GM12801 (cell line): Measurements from ENCODE around the gene CACNA2D3.

ENCODE experiments used
- TF ChIP-seq, protein P1 (sequence below): IDR thresholded peaks from one replicate; pipeline ENCODE4 v1.5.1; 2011; ENCODE audit warnings: control low read depth; ENCODE audit not compliant: insufficient read length; ENCODE audit errors: extremely low read depth

The CACNA2D3 gene

DNA sequence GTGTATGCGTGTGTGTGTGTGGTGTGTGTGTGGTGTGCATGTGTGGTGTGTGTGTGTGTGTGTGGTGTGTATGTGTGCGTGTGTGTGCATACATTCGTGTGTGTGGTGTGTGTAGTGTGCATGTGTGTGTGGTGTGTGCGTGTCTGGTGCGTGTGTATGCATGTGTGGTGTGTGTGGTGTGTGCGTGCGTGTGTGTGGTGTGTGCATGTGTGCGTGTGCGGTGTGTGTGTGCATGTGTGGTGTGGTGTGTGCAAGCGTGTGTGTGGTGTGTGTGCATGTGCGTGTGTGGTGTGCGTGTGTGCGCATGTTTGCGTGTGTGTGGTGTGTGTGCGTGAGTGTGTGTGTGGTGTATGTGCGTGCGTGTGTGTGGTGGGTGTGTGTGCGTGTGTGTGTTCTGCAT lies 595.2 kb downstream of the CACNA2D3 start:
- TF ChIP-seq, protein P1, sequence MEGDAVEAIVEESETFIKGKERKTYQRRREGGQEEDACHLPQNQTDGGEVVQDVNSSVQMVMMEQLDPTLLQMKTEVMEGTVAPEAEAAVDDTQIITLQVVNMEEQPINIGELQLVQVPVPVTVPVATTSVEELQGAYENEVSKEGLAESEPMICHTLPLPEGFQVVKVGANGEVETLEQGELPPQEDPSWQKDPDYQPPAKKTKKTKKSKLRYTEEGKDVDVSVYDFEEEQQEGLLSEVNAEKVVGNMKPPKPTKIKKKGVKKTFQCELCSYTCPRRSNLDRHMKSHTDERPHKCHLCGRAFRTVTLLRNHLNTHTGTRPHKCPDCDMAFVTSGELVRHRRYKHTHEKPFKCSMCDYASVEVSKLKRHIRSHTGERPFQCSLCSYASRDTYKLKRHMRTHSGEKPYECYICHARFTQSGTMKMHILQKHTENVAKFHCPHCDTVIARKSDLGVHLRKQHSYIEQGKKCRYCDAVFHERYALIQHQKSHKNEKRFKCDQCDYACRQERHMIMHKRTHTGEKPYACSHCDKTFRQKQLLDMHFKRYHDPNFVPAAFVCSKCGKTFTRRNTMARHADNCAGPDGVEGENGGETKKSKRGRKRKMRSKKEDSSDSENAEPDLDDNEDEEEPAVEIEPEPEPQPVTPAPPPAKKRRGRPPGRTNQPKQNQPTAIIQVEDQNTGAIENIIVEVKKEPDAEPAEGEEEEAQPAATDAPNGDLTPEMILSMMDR = no peak

DNA sequence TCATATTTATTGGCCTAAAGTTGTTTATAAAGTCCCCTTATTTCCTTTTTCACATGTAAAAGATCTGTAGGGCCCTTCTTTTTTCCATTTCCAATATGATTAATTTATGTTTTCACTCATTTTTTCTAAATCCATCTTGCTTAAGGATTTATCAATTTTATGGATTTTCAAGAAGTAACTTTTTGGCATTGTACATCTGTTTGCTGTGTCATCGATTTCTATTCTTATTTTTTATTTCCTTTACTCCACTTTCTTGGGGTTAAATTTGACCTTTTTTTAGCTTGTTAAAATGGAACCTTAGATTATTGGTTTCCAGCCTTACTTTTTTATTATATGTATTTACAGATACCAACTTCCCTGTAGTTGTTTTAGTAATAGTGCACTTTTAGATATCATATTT lies 597.6 kb downstream of the CACNA2D3 start:
- TF ChIP-seq, protein P1 = no peak

DNA sequence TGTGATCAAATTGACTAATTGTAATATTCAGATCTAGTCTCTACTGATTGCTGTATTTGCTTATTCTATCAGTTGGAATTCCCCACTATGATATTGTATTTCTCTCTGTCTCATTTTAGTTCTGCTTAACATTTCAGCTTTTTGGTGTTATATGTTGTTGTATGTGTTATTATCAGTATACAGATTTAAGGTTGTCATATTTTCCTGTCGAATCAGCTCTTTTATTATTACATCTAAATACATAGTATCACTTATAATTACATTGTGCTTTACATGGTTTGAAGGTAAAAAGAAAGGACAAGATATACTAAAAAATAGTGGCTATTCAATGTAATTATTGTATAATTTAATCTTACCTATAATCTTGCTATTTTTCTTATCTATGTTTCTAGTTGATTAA lies 598.3 kb downstream of the CACNA2D3 start:
- TF ChIP-seq, protein P1 = no peak

DNA sequence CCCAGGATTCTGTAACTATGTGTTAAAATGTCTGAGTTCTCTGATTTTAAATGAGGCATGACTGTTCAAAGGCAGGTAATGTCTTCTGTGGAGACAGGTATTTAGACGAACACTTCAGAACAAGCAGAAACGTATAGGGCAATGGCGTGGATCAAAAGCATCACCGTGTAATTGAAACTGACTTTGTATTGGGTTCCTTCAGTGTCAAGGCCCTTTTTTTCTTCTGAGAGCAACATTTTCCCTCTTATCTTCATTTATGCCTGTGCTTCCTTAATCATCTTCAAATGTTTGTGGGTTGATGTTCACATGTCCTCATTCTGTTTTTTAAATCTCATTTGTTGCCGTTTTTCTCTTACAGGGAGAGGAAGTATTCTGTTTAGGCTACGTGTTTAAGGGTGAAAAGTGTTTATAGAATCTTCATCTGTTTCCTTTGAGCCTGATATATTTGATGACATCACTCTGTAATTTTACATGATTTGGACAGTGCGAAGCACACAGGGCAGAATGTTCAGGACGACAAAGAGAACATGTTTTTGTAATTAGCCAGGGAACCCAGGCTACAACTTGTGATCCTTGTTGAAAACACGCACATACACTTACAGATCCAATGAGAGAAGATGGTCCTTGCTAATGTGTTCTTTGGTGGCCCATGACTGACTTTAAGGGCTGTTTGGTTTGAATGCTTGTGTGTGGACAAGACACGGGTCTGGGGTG lies 609.5 kb downstream of the CACNA2D3 start:
- TF ChIP-seq, protein P1 = no peak

DNA sequence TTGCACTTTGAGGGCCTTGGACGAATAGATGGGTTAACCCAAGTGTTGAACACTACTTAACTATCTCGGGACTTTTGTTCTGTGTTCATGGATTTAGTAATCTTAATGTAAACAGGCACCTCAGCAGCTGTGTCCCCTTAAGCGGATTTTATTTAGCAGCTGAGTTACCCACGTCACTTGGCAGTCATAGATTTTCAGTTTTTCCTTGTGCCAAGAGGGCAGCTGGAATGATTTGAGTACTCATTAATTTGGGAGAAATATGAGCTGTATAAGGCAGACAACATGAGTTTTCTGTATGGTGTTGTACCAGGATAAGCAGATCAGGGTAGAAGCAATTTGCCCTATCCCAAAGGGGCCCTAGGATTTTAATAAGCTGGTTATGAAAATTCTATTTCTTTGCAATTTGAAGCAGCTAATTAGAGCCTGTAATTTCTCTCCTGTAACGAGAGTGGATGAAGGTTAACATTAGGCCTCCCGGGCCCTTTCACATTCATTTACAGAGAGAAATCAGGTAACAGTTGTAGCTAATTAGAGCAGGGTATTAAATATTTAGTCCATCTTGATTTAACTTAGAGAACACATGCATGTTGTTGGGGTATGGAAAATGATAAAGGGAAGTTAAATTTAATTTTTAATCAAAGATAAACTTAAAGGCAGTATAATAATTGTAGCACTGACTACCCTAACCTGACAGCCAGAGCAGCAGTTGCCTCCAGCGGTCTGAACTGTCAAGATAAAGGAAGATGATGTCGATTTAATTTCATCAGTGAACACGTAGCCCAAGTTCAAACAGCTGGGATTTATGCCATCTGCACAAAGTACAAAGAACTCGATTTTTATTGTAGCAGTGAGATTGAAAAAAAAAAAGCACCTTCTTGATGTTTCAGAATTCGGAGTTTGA lies 611.0 kb downstream of the CACNA2D3 start:
- TF ChIP-seq, protein P1 = no peak

DNA sequence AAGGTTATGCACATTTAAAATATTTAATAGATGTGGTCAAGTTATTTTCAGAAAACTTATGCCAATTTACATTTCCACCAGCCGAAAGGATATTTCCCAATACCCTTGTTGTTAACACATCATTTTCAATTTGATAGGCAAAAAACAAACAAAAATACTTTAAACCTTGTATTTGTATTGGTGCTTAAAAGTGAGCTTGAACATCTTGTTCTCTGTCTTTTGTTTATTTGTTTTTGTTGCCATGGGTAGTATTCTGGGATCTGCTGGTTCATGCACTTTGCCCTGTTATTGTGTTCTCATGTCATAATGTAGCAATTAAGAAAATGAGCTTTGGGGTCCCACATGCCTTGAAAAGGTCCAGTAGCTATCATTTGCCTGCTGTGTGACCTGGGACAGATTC lies 614.1 kb downstream of the CACNA2D3 start:
- TF ChIP-seq, protein P1 = no peak

DNA sequence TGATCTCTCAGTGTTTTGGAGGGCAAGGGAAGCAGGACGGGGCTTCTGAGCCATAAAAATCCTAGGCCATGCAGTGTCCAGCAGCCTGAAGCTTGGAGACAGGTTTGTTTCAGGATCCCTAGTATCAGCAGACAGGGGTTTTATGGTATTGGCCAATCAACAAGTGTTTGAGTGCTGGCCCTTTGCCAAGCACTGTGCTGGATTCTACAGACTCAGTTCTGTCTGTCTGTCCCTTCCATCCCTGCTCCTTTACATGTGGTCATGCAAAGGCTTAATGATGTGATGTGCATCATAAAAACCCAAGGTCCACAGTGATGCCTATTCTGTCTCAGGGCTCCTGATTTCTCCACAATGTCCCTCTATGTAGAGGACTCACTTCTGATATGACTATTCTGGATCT lies 621.4 kb downstream of the CACNA2D3 start:
- TF ChIP-seq, protein P1 = no peak
